ENCODE measurements around the gene DOK4.

DOK4 gene

GRCh38 chr16:57519796-57520360 is 33.6 kb upstream of the DOK4 start:
- peak; percentile 91 for ATAC-seq

GRCh38 chr16:57518922-57519321 is 32.6 kb upstream of the DOK4 start:
- DNase-seq (no peak), ATAC-seq (no peak)

More at GRCh38 chr16:57519796-57520360, 33.6 kb upstream of the DOK4 start:
- peak; percentile 89 for DNase-seq

GRCh38 chr16:57518520-57518919 is 32.2 kb upstream of the DOK4 start:
- ATAC-seq (no peak), DNase-seq (no peak)

GRCh38 chr16:57517397-57518367 is 31.4 kb upstream of the DOK4 start:
- ATAC-seq: no peak
- DNase-seq: no peak

- ATAC-seq (no peak), DNase-seq (no peak)
Measured at GRCh38 chr16:57516773-57517172, 30.5 kb upstream of the DOK4 start.

- no peak for DNase-seq
Measured at GRCh38 chr16:57516176-57516725, 30.0 kb upstream of the DOK4 start.

GRCh38 chr16:57514791-57515600 is 28.7 kb upstream of the DOK4 start:
- ATAC-seq: no peak

More at GRCh38 chr16:57516176-57516725, 30.0 kb upstream of the DOK4 start:
- no peak for ATAC-seq

GRCh38 chr16:57514371-57514770 is 28.1 kb upstream of the DOK4 start:
- no peak for DNase-seq
- ATAC-seq: no peak

More at GRCh38 chr16:57514791-57515600, 28.7 kb upstream of the DOK4 start:
- no peak for DNase-seq

- ATAC-seq (no peak), DNase-seq (no peak)
Measured at GRCh38 chr16:57513371-57514102, 27.2 kb upstream of the DOK4 start.

- DNase-seq: no peak
- ATAC-seq: no peak
Measured at GRCh38 chr16:57512296-57513001, 26.2 kb upstream of the DOK4 start.

- ATAC-seq (no peak), DNase-seq (no peak)
Measured at GRCh38 chr16:57510016-57510871, 24.0 kb upstream of the DOK4 start.

- DNase-seq (no peak), ATAC-seq (no peak)
Measured at GRCh38 chr16:57509231-57509923, 23.1 kb upstream of the DOK4 start.

GRCh38 chr16:57508035-57508425 is 21.7 kb upstream of the DOK4 start:
- ATAC-seq: no peak

GRCh38 chr16:57507136-57508034 is 21.1 kb upstream of the DOK4 start:
- ATAC-seq: no peak

More at GRCh38 chr16:57508035-57508425, 21.7 kb upstream of the DOK4 start:
- DNase-seq: no peak

GRCh38 chr16:57505169-57505568 is 18.9 kb upstream of the DOK4 start:
- ATAC-seq (no peak), DNase-seq (no peak)

More at GRCh38 chr16:57507136-57508034, 21.1 kb upstream of the DOK4 start:
- DNase-seq: no peak

- DNase-seq (no peak), ATAC-seq (no peak)
Measured at GRCh38 chr16:57504491-57504890, 18.2 kb upstream of the DOK4 start.

GRCh38 chr16:57504001-57504400 is 17.7 kb upstream of the DOK4 start:
- no peak for DNase-seq
- no peak for ATAC-seq

- ATAC-seq (no peak), DNase-seq (no peak)
Measured at GRCh38 chr16:57503366-57503765, 17.1 kb upstream of the DOK4 start.
